ENCODE measurements around the gene UBA52.

DNA sequence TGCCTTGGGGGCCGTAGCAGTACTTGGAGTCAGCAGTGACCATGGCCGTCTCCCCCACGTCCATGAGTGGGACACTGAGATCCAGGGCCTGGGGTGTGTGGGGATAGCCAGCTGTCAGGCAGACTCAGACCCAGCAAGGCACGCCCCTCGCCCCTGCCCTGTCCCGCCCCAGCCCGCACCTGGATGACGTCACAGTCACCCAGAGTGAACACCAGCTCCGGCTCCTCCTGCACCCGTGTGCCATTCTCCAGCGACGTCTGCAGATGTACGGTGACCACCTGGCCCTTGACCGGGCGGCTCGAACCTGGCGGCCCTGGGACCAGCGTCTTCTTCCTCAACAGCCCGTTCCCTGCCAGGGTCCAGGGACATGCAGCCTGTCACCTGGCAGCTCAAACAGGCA, 32.3 kb upstream of the UBA52 start:
- TF ChIP-seq, protein P1, sequence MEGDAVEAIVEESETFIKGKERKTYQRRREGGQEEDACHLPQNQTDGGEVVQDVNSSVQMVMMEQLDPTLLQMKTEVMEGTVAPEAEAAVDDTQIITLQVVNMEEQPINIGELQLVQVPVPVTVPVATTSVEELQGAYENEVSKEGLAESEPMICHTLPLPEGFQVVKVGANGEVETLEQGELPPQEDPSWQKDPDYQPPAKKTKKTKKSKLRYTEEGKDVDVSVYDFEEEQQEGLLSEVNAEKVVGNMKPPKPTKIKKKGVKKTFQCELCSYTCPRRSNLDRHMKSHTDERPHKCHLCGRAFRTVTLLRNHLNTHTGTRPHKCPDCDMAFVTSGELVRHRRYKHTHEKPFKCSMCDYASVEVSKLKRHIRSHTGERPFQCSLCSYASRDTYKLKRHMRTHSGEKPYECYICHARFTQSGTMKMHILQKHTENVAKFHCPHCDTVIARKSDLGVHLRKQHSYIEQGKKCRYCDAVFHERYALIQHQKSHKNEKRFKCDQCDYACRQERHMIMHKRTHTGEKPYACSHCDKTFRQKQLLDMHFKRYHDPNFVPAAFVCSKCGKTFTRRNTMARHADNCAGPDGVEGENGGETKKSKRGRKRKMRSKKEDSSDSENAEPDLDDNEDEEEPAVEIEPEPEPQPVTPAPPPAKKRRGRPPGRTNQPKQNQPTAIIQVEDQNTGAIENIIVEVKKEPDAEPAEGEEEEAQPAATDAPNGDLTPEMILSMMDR (IDR thresholded peaks at IDR 0.05), result no peak
- TF ChIP-seq EP300 (IDR thresholded peaks at IDR 0.05) (no peak), POLR2AphosphoS5 (IDR thresholded peaks at IDR 0.05) (no peak)

Data from gastroesophageal sphincter (tissue), 3 donors.